Activated naive CD4-positive, alpha-beta T cell (primary cell): ENCODE data around the gene POU2F3.
"Not testable (repeated sequence)": the region's sequence is repeated elsewhere in the genome, so short reads cannot be mapped to it uniquely, and the experiment has no call there.

Experiments
- DNase-seq, 4 experiments: peaks; one replicate each; lab custom pipeline; 2025; lab: John Stamatoyannopoulos, UW

Gene POU2F3

DNA sequence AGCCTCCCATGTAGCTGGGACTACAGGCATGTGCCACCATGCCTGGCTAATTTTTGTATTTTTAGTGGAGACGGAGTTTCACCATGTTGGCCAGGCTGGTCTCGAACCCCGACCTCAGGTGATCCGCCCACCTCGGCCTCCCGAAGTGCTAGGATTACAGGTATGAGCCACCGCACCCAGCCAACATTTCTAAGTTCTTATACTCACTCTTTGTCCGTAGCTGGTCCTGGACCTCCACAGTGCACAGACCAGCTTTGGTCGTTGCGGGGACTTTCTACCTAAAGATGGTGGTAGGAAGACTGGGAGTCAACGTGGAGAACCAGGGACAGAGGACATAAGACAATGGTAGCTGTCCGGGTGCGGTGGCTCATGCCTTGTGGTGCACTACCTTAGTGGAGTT is 13.4 kb downstream of the POU2F3 start:
- DNase-seq, result not testable (repeated sequence)

DNA sequence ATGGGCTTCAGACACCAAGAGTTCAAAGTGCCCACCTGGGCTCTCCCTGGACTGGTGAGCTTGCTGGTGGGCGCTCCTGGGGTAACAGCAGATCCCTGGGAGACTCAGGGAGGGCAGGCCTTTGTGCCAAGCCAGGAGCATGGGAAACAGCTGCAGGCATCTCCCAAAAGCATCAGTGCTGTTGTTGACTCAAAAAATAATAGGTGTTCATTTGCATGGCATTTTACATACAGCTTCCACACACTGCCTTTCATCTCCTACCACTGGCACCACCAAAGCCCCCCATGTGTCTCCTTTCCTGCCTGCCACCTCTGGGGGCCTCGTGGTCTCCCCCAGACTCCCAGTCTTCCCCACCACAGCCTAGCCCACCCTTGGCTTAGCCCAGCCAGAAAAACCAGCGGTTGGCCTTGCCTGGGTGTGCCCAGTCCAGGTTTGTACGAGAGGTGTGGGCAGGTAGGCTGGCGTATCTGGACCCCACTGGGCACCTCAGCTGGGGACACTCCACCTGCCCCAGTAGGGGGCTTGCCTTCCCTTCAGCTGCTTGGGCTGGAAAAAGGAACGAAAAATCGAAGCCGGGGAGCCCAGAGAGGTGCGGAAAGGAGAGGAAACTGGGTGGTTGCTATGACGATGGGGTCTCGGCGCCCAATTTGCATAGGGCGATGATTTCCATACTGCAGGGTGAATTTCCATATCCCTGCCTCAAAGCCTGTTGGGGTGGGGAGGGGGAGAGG is 15.0 kb downstream of the POU2F3 start:
- DNase-seq, result no peak

DNA sequence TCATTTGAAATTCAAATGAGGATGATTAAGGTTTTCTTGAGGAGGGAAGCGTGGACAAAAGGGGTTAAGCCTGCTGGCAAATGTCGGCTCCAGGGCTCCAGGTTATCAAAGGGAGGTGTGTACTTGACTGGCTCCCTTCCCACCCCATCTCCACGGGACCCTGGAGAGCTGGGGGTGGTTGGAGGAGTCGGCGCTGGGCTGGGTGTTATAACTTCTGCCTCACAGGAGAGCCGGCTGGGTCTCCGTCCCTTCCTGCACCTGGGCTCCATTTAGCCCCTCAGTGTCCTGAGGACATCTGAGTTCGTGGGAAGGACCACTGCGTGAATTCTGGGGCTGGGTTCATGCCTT is 15.6 kb downstream of the POU2F3 start:
- no peak for DNase-seq

DNA sequence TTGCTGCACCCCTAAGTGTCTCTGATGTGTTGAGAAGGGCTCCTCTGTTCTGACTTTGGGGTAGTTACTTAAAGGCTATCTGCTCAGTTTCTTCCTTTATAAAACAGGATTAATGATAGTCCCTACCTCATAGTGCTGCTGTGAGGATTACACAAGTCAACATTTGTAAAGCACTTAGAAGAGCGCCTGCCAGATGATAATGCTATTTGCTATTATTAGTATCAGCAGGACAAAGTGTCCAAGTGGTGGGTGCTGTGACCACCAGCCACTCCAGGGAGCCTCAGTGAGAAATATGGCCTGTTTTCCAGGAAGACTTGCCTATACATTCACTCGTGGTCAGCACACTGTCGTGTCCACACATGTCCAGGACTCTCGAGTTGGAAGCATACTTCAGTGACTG is 16.2 kb downstream of the POU2F3 start:
- no peak for DNase-seq

DNA sequence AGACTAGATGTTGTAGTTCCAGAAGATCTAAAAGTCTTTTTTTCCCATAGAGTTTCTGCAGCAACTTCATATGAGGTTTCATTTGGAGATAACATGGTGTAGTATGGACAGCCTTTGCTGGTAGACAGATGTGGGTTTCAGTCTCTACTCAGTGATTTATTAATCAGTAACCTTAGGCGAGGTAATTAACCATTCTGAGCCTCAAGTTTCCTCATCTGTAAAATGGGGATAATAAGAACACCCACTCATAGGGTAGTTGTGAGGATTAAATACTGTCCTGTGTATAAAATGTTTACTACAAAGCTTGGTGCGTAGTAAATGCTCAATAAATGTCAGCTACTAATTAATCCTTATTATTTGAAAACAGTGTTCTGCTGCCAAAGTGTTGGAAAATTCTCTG is 16.8 kb downstream of the POU2F3 start:
- DNase-seq, result no peak

GRCh38 chr11:120257346-120257745 is 17.4 kb downstream of the POU2F3 start:
- no peak for DNase-seq

DNA sequence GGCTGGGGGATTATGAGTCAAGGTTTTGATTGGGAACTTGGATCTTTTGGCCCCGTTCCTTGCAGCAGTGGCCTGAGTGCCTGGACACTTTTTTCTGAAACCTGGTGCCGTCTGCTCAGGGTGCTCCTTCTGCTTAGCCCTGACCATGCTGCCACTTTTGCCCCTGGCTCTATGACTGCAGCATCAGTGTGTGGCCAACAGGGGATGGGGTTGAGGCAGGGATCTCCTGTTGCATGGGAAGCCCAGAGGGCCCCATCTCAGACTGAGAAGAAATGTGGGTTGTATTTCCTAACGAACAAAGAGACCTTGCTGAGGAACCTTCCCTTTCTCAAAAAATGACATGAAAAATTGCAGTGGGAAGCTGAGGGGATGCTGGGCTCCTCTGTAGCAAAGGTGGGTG is 18.7 kb downstream of the POU2F3 start:
- no peak for DNase-seq

- no peak for DNase-seq
These were observed 19.3 kb downstream of the POU2F3 start for GRCh38 chr11:120259241-120259640.

GRCh38 chr11:120259988-120260565 is 20.1 kb downstream of the POU2F3 start:
- DNase-seq, result no peak

DNA sequence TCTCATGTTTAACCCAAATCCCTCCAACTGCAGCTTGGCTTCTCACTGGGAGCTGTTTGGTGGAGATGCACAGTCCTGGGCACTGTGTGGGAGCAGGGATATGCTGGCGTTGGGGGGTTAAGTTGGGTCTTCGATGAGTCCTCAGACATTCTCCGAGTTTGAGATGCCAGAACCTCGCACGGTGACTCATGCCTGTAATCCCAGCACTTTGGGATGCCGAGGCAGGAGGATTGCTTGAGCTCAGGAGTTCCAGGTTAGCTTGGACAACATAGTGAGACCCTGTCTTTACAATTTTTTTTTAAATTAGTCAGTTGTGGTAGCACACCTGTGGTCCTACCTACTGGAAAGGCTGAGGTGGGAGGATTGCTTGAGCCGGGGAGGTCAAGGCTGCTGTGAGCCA is 20.7 kb downstream of the POU2F3 start:
- no peak for DNase-seq

- DNase-seq, result no peak
These were observed 21.4 kb downstream of the POU2F3 start for GRCh38 chr11:120261321-120261720.

- no peak for DNase-seq
These were observed 22.0 kb downstream of the POU2F3 start for GRCh38 chr11:120261931-120262330.

- no peak for DNase-seq
These were observed 27.4 kb downstream of the POU2F3 start for GRCh38 chr11:120267319-120267718.

DNA sequence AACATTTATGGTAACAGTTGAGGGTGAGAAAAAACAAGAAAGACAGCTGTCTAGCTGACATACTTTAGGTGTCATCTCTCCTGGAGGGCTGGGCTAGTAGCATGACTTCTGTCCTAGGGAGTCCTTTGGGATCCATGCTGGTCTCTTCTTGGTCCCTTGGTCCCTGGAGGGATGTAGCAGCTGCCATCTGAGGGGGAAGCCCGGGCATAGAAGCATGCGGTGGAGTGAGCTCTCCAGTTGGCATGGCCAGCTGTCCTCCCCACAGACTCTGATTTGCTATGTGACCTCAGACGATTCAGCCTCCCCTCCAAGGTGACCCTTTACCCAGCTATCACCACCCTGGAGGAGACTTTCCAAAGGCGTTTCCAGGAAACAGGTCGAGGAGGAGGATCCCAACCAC is 28.7 kb downstream of the POU2F3 start:
- DNase-seq, result no peak

- DNase-seq, result no peak
These were observed 30.4 kb downstream of the POU2F3 start for GRCh38 chr11:120270386-120270785.

GRCh38 chr11:120271672-120272071 is 31.7 kb downstream of the POU2F3 start:
- DNase-seq, result no peak

DNA sequence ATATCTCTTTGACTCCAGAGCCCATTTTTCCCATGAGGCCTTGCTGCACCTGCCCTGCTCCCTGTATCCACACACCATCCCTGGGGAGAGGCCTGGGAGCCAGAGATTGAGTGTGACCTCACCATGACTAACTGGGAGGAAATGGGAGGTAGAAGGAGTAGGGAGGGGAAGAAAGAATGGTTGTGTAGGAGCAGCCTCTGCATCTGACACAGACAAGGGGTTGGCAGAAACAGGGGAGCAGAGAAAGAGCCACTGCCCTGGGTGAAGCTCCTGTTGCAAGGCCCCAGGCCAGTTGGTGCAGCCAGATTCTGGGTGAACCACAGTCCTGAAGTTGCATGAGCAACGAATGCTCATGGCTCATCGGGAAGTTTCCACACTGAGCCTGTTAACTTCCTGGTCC is 32.4 kb downstream of the POU2F3 start:
- DNase-seq, result no peak

- DNase-seq, result no peak
These were observed 33.5 kb downstream of the POU2F3 start for GRCh38 chr11:120273432-120273831.

- DNase-seq, result not testable (repeated sequence)
These were observed 34.0 kb downstream of the POU2F3 start for GRCh38 chr11:120273956-120274355.

GRCh38 chr11:120279502-120279901 is 39.6 kb downstream of the POU2F3 start:
- no peak for DNase-seq

GRCh38 chr11:120280600-120281051 is 40.7 kb downstream of the POU2F3 start:
- no peak for DNase-seq

- no peak for DNase-seq
These were observed 41.3 kb downstream of the POU2F3 start for GRCh38 chr11:120281143-120281795.

- no peak for DNase-seq
These were observed 43.2 kb downstream of the POU2F3 start for GRCh38 chr11:120283124-120283523.
